Trophoblast cell (in vitro differentiated cells and primary cell): ENCODE measurements around the gene RPS6KA1.

Experiments used
- DNase-seq, 2 donors: peaks; one replicate each; pipeline ENCODE4 v3.0.0-alpha.2; 2016
- H2AFZ ChIP-seq: 2 replicates; pipeline ENCODE4 v1.6.1; 2013; ENCODE audit warnings: low read length, moderate library complexity, mild to moderate bottlenecking; ENCODE audit not compliant: insufficient read depth, poor library complexity
- H2AK5ac ChIP-seq: 2 replicates; pipeline ENCODE4 v1.6.1; 2013; ENCODE audit warnings: mild to moderate bottlenecking, low read length
- H2BK120ac ChIP-seq: 2 replicates; pipeline ENCODE4 v1.6.1; 2013; ENCODE audit warnings: low read length, mild to moderate bottlenecking, moderate library complexity; ENCODE audit not compliant: insufficient read depth, poor library complexity
- H2BK12ac ChIP-seq: 2 replicates; pipeline ENCODE4 v1.6.1; 2013; ENCODE audit warnings: mild to moderate bottlenecking, low read length, moderate library complexity
- H2BK5ac ChIP-seq: 2 replicates; pipeline ENCODE4 v1.6.1; 2013; ENCODE audit warnings: low read length, low read depth, moderate library complexity, mild to moderate bottlenecking; ENCODE audit not compliant: poor library complexity
- H3K14ac ChIP-seq: 2 replicates; pipeline ENCODE4 v1.6.1; 2013; ENCODE audit warnings: mild to moderate bottlenecking, low read length
- H3K18ac ChIP-seq: 2 replicates; pipeline ENCODE4 v1.6.1; 2013; ENCODE audit warnings: mild to moderate bottlenecking, low read length
- H3K23ac ChIP-seq: 2 replicates; pipeline ENCODE4 v1.6.1; 2013; ENCODE audit warnings: low read length
- H3K27ac ChIP-seq: 2 replicates; pipeline ENCODE4 v1.5.1; 2013; ENCODE audit warnings: low read depth, mild to moderate bottlenecking, inconsistent platforms, low read length, moderate library complexity
- H3K27me3 ChIP-seq: 2 replicates; pipeline ENCODE4 v1.6.1; 2013; ENCODE audit warnings: inconsistent platforms, mild to moderate bottlenecking, low read length, moderate library complexity; ENCODE audit not compliant: insufficient read depth
- H3K36me3 ChIP-seq, 2 experiments: 1 replicate in 1 of 2; 2 replicates in 1 of 2; pipeline ENCODE4 v1.6.1; 2013; ENCODE audit warnings: low read length in 2 of 2, mild to moderate bottlenecking in 2 of 2, moderate library complexity in 1 of 2; ENCODE audit not compliant: insufficient read depth in 2 of 2, control insufficient read depth in 1 of 2
- H3K4ac ChIP-seq: 2 replicates; pipeline ENCODE4 v1.6.1; 2013; ENCODE audit warnings: low read depth, mild to moderate bottlenecking, low read length, moderate library complexity
- H3K4me1 ChIP-seq, 2 experiments: 1 replicate in 1 of 2; 2 replicates in 1 of 2; pipeline ENCODE4 v1.6.1; 2013; ENCODE audit warnings: low read length in 2 of 2, mild to moderate bottlenecking in 2 of 2, moderate library complexity in 1 of 2; ENCODE audit not compliant: insufficient read depth in 2 of 2, control insufficient read depth in 1 of 2
- H3K4me2 ChIP-seq: 2 replicates; pipeline ENCODE4 v1.6.1; 2013; ENCODE audit warnings: inconsistent platforms, mild to moderate bottlenecking, low read length, moderate library complexity
- H3K4me3 ChIP-seq: 2 replicates; pipeline ENCODE4 v1.5.1; 2013; ENCODE audit warnings: mild to moderate bottlenecking, low read depth, low read length, inconsistent platforms
- H3K79me1 ChIP-seq: one replicate; pipeline ENCODE4 v1.6.1; 2013; ENCODE audit warnings: low read length
- H3K79me2 ChIP-seq: 2 replicates; pipeline ENCODE4 v1.6.1; 2013; ENCODE audit warnings: low read length, mild to moderate bottlenecking; ENCODE audit not compliant: control insufficient read depth, insufficient read depth, poor library complexity
- H3K9ac ChIP-seq: 2 replicates; pipeline ENCODE4 v1.6.1; 2013; ENCODE audit warnings: mild to moderate bottlenecking, low read length
- H3K9me3 ChIP-seq: 2 replicates; pipeline ENCODE4 v1.6.1; 2013; ENCODE audit warnings: low read depth, mild to moderate bottlenecking, control low read depth, inconsistent platforms, low read length; ENCODE audit not compliant: insufficient read depth
- H4K12ac ChIP-seq: 2 replicates; pipeline ENCODE4 v1.6.1; 2013; ENCODE audit warnings: low read depth, mild to moderate bottlenecking, low read length, moderate library complexity
- H4K8ac ChIP-seq: 2 replicates; pipeline ENCODE4 v1.6.1; 2013; ENCODE audit warnings: low read depth, mild to moderate bottlenecking, low read length, moderate library complexity
- H4K91ac ChIP-seq: one replicate; pipeline ENCODE4 v1.6.1; 2013; ENCODE audit warnings: low read depth, mild to moderate bottlenecking, low read length, moderate library complexity
- WGBS: extraction: QIAGEN DNeasy Blood & Tissue Kit; methylation state at CpG from one replicate; pipeline ENCODE4 v1.1.7; 2013; ENCODE audit warnings: missing lambda C conversion rate; ENCODE audit not compliant: insufficient read length, insufficient coverage; ENCODE audit errors: extremely low coverage; 5-methylcytosine and 5-hydroxymethylcytosine counted together

RPS6KA1 gene

GRCh38 chr1:26597629-26598039 lies 68.1 kb downstream of the RPS6KA1 start:
- no CpG with 5 or more reads among the region's 2 CpGs for whole genome bisulfite sequencing
- no peak overlapping the region for H4K12ac ChIP-seq
- H3K27me3 ChIP-seq, result no peaks in the 10 kb centered on the region
- H3K79me2 ChIP-seq, result no peaks in the 10 kb centered on the region
- no peak overlapping the region for H3K23ac ChIP-seq
- H3K4me2 ChIP-seq, result no peak overlapping the region
- no peak overlapping the region for H3K4me3 ChIP-seq
- H4K8ac ChIP-seq, result no peak overlapping the region
- no peak overlapping the region for H3K18ac ChIP-seq
- H3K79me1 ChIP-seq, result no peaks in the 10 kb centered on the region
- H4K91ac ChIP-seq, result no peak overlapping the region
- H3K9ac ChIP-seq, result no peak overlapping the region
- H3K14ac ChIP-seq, result no peak overlapping the region
- no peak overlapping the region for H2AFZ ChIP-seq
- no peaks in the 10 kb centered on the region for H3K36me3 ChIP-seq
- no peak overlapping the region for H3K27ac ChIP-seq
- no peak overlapping the region for H2BK12ac ChIP-seq
- H3K4ac ChIP-seq, result no peak overlapping the region
- H2AK5ac ChIP-seq, result no peak overlapping the region
- no peaks in the 10 kb centered on the region for H3K9me3 ChIP-seq
- no peaks in the 10 kb centered on the region for H3K4me1 ChIP-seq
- DNase-seq, result peak in 1 of 2 donors; percentile 88
- H2BK120ac ChIP-seq, result no peak overlapping the region
- no peak overlapping the region for H2BK5ac ChIP-seq

DNA sequence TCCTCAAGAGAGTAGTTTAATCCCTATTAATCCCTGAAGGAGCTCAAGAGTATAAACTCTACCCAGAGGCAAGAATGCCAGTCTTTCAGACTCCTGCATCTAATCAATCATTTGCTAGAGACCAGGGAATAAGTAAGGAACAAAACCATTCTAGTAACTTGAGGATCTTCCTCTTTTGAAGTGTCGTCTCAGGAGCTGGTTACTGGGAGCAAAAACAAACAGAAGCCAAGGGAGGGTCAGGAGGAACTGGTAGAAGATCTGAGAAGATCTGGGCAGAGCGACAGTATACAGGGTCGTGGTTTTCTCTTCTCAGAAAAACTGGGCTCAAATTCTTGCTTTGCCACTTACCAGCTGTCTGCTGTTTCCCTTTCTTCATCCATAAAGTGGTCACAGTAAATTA lies 69.3 kb downstream of the RPS6KA1 start:
- Histone ChIP-seq H3K4me2 (no peak overlapping the region), H3K4me1 (no peaks in the 10 kb centered on the region), H3K23ac (no peak overlapping the region), H2BK120ac (no peak overlapping the region), H4K91ac (no peak overlapping the region), H2AK5ac (no peak overlapping the region), H3K9ac (no peak overlapping the region), H3K4me3 (no peak overlapping the region), H2AFZ (no peak overlapping the region), H2BK5ac (no peak overlapping the region), H3K4ac (no peak overlapping the region), H3K9me3 (no peaks in the 10 kb centered on the region), H3K36me3 (no peaks in the 10 kb centered on the region), H3K14ac (no peak overlapping the region), H3K27me3 (no peaks in the 10 kb centered on the region), H4K8ac (no peak overlapping the region), H3K79me1 (no peaks in the 10 kb centered on the region), H3K18ac (no peak overlapping the region), H2BK12ac (no peak overlapping the region), H4K12ac (no peak overlapping the region), H3K27ac (no peak overlapping the region), H3K79me2 (no peaks in the 10 kb centered on the region)
- no CpG with 5 or more reads among the region's 3 CpGs for WGBS
- DNase-seq, result no peak

DNA sequence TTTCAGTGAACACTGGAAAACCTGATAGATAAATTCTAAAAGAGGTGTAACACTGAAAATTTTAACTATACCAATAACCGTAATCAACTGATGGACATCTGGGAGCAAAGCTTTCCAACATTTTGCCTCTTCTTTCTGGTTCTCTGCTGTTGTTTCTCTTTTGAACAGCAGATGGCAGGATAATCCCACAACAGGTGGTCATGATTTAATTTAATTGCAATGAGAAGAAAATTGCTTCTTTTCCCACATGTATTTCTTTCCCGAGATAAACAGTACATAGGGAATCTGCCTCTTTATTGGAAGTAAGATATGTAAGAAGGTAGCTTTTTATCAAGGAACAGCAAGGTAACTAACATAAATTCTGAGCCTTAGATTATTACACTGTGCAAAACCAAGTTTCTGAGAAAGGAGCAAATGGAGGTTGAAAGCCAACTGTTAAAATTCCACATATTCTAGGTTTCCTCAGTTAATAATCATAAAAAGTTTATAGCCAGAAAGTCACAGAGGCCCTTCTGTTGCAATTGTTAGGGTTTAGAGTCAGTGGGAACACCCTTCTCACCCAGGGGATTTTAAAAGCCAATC lies 72.9 kb downstream of the RPS6KA1 start:
- Histone ChIP-seq H4K91ac (no peak overlapping the region), H3K23ac (no peak overlapping the region), H4K12ac (no peak overlapping the region), H2BK120ac (no peak overlapping the region), H3K36me3 (no peaks in the 10 kb centered on the region), H2AK5ac (no peak overlapping the region), H3K79me2 (no peaks in the 10 kb centered on the region), H3K18ac (no peak overlapping the region), H3K79me1 (no peaks in the 10 kb centered on the region), H3K14ac (no peak overlapping the region), H3K27me3 (no peaks in the 10 kb centered on the region), H3K4me1 (peaks cover 0 to 2% of the 10 kb centered on the region in 2 experiments), H3K4me3 (no peak overlapping the region), H2BK12ac (no peak overlapping the region), H3K4ac (no peak overlapping the region), H3K4me2 (no peak overlapping the region), H2BK5ac (no peak overlapping the region), H4K8ac (no peak overlapping the region), H3K9me3 (no peaks in the 10 kb centered on the region), H3K27ac (no peak overlapping the region), H3K9ac (no peak overlapping the region), H2AFZ (no peak overlapping the region)
- no CpG with 5 or more reads among the region's 2 CpGs for WGBS
- DNase-seq, result peak; percentile 55 to 90

GRCh38 chr1:26603856-26604255 lies 74.3 kb downstream of the RPS6KA1 start:
- H4K12ac ChIP-seq, result no peak overlapping the region
- H3K79me1 ChIP-seq, result no peaks in the 10 kb centered on the region
- H2BK120ac ChIP-seq, result no peak overlapping the region
- no peaks in the 10 kb centered on the region for H3K79me2 ChIP-seq
- H2AK5ac ChIP-seq, result no peak overlapping the region
- H3K14ac ChIP-seq, result no peak overlapping the region
- H2BK12ac ChIP-seq, result no peak overlapping the region
- no peak overlapping the region for H3K18ac ChIP-seq
- no peak overlapping the region for H3K4me3 ChIP-seq
- H3K27ac ChIP-seq, result no peak overlapping the region
- H3K9me3 ChIP-seq, result no peaks in the 10 kb centered on the region
- H4K91ac ChIP-seq, result no peak overlapping the region
- H2AFZ ChIP-seq, result no peak overlapping the region
- peaks cover 0 to 2% of the 10 kb centered on the region in 2 experiments for H3K4me1 ChIP-seq
- H3K9ac ChIP-seq, result no peak overlapping the region
- H3K27me3 ChIP-seq, result no peaks in the 10 kb centered on the region
- no CpG with 5 or more reads among the region's 4 CpGs for WGBS
- no peak overlapping the region for H4K8ac ChIP-seq
- H3K4ac ChIP-seq, result no peak overlapping the region
- H3K23ac ChIP-seq, result no peak overlapping the region
- peak in 1 of 2 donors; percentile 18 for DNase-seq
- H2BK5ac ChIP-seq, result no peak overlapping the region
- peak overlapping the region; percentile 14 for H3K4me2 ChIP-seq
- H3K36me3 ChIP-seq, result no peaks in the 10 kb centered on the region
